T follicular helper cell (primary cell): ENCODE measurements around the gene ARHGAP6.
"Not testable (repeated sequence)": the region's sequence is repeated elsewhere in the genome, so short reads cannot be mapped to it uniquely, and the experiment has no call there.

Experiments
- DNase-seq: peaks from one replicate; pipeline ENCODE4 v3.0.0-alpha.2; 2020; ENCODE audit warnings: low read depth

The ARHGAP6 gene

DNA sequence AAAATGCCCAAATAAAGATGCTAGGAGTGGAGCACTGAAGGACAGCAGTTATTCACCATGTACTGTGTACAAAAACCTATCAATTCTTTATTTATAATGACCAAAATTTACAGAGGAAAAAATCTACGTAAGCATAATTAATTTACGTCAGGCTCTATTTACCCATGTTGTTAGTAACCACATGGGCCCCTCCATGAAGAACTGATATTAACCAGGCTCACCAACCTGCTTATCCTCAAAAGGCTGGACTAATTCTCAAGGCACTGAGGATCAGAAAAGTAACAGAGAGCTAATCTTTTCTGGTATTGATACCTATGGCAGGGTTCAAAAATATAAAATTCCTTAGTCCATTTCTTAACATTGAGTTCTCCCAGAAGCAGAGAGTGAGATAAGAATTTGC, 140.0 kb downstream of the ARHGAP6 start:
- DNase-seq, result no peak

DNA sequence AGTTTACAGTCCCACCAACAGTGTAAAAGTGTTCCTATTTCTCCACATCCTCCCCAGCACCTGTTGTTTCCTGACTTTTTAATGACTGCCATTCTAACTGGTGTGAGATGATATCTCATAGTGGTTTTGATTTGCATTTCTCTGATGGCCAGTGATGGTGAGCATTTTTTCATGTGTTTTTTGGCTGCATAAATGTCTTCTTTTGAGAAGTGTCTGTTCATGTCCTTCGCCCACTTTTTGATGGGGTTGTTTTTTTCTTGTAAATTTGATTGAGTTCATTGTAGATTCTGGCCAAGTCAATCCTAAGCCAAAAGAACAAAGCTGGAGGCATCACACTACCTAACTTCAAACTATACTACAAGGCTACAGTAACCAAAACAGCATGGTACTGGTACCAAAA, 146.5 kb downstream of the ARHGAP6 start:
- not testable (repeated sequence) for DNase-seq

DNA sequence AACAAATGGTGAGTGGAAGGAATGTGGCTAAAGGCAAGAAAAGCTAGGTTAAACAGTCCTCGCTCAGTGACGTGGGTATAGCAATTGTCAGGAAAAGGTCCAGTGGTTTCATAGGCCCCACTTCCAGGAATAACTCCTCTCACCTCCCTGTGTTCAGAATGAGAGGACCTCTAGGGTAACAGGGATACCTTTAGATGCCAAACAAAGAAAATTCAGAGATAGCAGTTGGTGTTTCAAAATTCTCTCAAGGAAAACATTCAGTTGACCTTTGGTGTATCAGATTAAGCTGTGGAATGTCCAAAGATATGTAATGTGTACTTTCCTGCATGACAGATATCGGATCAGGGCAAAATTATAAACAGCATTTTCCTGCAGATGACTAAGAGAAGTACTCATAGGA, 155.9 kb downstream of the ARHGAP6 start:
- no peak for DNase-seq

DNA sequence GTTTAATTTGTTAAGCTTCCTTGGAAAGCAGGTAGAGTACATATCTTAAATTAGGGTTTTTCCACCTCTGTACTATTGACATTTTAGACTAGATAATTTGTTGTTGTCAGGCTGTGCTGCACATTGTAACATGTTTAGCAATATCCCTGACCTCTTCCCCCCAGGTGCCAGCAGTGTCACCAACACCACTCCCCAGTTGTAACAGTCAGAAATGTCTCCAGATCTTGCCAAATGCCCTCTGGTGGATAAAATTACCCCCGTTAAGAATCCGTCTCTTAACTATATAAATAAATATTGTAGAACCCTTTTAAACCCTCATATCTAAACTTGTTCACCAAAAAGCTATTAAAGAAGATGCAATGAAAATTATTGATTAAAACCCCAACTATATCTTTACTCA, 161.5 kb downstream of the ARHGAP6 start:
- no peak for DNase-seq

DNA sequence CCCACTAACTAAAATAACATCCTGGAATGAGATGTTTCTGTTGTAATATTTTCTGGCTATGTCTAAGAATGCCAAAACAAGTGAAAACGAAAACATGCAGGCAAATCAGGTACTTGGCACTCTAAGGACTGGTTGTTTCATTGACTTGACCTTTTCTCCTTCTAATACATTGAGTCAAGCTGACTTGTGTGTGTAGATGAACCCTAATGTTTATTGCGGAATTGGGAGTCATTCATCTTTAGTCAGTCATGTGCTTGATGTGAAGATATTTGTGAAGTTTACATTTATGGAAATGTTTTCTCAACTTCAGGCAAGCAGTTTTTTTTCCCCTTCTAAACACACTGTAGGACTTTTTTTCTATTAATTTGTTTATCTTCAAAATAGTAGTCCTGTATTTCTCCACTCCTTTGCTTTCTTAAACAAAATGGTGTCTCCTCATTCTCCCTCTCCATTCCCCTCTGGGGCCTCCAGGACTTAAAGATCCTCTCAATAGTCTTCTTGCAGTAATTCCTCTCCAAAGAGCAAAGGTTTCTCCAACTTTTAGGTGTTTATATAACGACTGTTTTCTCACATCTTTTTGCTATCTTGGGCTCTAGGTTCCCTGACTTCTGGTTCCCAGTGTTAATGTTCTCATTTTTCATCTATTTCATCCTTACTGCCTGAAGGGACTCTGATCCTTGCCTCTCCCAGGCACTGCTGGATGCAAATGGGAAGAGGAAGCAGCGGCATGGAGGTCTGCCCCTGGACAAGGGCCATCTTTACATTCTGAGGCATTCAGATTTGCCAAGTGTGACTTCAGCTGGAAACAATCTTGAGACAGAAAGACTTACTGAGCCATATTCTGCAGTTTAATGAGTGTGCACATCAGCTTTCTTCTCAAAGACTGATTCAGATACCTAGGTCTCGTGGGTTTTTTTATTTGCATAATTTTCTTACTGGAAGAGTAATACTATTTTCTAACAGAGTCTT, 166.4 kb downstream of the ARHGAP6 start:
- DNase-seq, result no peak

DNA sequence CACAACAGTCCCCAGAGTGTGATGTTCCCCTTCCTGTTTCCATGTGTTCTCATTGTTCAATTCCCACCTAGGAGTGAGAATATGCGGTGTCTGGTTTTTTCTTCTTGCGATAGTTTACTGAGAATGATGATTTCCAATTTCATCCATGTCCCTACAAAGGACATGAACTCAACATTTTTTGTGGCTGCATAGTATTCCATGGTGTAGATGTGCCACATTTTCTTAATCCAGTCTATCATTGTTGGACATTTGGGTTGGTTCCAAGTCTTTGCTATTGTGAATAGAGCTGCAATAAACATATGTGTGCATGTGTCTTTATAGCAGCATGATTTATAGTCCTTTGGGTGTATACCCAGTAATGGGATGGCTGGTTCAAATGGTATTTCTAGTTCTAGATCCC, 174.3 kb downstream of the ARHGAP6 start:
- not testable (repeated sequence) for DNase-seq

DNA sequence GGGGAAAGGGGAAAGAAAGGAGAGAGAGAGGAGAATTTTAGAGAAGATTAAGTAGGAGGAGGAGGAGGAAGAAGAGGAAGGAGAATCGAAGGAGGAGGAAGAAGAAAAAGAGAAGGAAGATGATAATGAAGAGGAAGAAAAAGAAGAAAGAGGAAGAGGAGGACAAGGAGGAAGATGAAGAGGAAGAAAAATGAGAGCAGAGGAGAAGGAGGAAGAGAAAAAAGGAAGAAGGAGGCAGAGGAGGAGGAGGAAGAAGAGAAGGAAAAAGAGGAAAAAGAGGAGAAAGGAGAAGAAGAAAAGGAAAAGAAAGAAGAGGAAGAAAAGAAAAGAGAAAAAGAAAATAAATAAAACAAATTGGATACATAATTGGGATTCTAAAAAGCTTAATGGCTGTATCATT, 181.4 kb downstream of the ARHGAP6 start:
- no peak for DNase-seq

DNA sequence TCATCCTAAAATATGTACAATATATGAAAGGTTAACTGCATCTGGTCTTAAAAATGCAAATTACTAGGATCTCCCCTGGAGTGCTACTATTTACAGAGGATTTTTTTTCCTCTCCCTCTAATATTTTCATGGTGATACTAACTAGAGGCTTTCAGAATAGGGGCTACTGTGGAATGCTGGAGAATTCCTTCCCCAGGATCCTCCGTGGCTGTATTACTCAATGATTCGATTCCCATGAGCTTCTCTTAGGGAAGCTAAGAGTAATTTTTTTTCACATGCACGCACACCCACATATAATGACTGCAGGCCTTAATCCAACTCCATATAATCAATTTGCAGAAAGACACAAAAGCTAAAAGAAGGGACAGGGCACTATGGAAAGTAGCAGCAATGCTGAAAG, 184.7 kb downstream of the ARHGAP6 start:
- no peak for DNase-seq

DNA sequence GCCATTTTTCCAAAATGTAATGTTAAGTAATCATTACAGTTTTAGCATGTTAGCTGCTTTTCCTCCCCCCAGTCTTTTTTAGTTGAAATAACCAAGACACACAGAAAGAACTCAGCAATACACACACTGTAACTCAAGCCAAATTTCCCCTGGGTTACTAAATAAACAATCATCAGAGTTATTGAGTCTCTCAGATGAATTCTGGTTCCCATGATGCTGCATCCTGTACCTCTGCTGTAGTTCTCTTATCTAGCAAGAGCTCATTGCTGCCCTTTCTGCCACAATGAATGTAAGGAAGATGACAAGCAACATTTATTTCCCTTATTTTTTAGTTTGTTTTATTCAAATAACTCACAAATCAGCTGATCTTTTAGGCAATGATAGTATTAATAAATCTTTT, 185.1 kb downstream of the ARHGAP6 start:
- DNase-seq, result no peak

DNA sequence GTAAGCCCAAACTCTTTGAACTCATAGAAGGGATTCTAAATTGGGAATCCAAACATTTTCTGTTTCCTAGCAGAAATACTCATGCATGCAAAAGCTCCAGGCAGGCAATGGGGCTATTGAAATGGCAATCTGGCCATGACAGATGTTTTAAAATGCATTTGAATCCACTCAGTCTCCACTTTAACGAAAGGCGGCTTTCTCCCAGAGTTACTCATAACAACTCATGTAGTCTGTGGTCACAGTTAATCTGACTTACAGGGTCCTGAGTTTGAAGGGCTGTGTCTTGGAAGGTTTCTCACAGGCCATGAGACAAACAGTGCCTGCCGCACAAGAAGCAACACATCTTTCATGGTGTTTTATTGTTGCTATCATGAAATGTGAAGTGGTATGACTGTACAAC, 186.8 kb downstream of the ARHGAP6 start:
- DNase-seq, result no peak

DNA sequence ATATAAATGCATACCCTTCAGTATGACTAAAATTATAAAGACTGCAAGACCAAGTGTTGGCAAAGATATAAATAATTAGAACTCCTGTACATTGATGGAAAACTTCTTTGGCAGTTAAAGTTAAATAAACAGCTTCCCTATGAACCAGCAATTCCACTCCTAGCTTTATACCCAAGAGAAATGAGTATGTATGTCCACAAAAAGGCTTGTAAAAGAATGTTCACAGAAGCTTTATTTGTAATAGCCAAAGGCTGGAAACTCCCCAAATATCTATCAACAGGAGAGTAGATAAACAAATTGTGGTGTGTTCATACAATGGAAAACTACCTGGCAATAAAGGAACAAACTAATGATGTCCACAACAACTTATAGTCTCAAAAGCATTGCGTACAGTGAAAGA, 187.7 kb downstream of the ARHGAP6 start:
- no peak for DNase-seq

DNA sequence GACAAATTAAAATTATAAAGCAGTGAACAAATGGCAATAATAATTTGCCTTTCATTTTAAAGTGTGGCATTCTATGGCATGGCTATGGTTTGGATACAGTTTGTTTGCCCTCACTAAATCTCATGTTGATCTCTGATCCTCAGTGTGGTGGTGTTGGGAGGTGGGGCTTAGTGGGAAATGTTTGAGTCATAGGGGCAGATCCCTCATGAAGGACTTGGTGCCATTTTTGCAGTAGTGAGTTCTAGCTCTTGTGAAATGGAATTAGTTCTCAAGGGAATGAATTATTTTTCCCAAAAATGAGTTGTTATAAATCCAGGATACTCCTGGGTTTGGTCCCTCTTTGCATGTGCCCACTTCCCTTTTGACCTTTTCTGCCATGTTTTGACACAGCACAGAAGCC, 191.1 kb downstream of the ARHGAP6 start:
- no peak for DNase-seq

DNA sequence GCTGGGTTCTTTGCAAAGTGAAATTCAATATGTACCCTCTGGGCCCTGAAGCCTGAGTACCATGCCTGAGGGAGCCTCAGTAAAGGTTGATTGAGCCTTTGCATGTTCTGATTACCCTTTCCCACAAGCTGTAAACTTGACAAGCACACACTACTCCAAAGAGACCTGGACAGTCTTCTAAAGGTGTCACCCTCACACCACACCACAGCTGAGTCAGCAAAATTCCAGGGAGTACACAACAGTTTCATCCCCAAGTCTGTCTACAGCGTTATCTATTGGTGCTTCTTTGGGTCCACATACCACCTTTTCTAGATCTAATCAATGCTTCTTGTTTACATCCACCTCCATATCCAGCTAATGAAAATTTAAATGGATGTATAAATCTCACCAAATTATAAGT, 191.7 kb downstream of the ARHGAP6 start:
- DNase-seq, result no peak

DNA sequence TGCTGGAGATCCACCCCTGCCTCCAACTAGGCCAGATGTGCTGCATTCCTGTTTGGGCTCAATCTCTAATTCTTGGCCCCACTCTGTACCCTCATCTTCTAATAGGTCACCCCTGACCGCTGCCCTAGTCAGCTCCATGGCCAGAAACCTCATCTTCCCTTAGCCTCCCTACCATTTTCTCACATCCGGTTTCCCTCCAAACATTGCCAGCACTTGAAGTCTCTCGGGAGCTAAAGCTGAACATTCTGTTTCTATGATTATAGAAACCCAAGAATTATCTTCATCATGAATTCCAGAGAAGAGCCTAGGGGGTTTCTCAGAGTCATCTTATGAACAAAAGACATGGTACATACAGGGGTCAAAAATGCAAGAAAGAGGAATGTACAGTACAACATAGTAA, 192.8 kb downstream of the ARHGAP6 start:
- DNase-seq, result no peak

DNA sequence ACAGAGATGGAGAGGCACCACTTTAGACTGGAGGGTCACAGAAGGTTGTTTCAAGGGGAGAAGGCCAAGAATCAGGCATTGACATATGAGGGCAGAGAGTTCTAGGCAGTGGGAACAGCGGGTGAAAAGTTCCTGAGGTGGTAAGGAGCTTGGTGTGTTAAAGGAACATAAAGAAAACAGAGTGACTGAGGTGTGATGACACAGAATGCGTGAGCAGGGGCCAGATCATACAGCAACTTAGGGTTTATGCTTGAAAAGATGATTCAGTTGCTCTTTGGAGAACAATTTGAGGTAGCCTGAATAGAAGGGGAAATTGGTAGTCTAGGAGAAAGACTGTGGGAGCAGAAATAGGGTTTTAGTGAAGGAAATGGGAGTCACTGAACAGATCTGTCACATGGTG, 193.3 kb downstream of the ARHGAP6 start:
- DNase-seq, result no peak

DNA sequence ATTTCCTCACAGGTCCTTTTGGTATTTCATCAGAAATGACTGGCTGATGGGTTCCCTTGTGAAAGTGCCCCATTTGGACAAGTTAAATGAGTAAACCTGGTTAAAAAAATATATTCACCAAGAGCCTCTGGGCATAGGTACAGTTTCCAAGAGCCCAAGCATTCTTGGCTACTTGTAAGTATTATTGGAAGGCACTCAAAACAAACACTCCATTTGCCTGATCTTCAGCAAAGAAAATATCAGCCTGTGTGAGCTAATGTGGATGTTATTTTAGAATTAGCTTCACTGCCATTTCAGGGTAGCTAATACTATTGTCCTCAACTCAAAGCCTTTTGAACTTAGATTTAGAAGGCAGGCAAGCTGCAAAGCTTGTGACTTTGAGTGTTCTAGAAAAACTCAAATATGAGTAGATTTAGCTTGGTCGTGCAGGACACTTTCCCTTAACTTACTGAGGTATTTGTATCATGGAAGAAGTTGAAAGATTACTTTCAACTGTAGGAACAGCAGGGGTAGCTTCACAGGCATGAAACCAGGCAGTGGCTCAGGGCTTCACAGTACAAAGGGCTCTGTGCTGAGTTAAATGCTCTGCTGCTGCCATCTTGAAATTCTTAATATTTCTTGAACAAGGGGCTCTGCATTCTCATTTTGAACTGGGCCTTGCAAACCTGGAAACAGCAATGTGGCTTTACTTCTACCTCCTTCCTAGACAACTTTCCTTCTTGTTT, 195.3 kb downstream of the ARHGAP6 start:
- DNase-seq, result no peak

DNA sequence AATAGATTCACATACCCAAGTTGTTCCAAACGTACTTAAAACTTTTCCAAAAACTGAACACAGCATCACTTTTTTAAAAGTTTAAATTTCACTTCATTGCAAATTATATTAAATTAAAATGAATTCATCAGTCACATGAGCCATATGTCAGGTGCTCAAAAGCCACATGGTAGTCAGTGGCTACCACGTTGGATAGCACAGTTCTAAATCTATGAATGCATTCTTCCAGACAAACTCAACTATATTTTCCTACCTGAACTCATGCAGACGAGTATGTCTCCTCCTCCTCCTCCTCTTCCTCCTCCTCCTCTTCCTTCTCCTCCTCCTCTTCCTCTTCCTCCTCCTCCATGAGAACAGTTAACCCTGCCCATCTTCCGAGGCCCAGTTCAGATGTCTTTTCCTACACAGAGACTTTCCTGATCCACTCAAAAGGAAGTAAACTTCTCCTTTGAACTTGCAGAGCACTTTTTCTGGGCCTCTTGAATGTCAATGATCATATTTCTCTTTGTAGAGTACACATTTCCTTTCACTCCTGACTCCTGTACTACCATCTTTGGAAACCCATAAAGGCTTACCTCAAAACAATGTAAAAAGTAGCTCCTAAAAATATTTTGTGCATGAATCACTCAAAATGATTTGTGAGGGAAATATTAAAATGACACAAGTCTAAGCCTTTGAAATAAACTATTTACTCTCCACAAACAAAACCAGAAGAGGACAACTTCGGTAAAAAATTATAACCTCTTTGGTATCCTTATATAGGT, 199.9 kb downstream of the ARHGAP6 start:
- DNase-seq, result no peak

DNA sequence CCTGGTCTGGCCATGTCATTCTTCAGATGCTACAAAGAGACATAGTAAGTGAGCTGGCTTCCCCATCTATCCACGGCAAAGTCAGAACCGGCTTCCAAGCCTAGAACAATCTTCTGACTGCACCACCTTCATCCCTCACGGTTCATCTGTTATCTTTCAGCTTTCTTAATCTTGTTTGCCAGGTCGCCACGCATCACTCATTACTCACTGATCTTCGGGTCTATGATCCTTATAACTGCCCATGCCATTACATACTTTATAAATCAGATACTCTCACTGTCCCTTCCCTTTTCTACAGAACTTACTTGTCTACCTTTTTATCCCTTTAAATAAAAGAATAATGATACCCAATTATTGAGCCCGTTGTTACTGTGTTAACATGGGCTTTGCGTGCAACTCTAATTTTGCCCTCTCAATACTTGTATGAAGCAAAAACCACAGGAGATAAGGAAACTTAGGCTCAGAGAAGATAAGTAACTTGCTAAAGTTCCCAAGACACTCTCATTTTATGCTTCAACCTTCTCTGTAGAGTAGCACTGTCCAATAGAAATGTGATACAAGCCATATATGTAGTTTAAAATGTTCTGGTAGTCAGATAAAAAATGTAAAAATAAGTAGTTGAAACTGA, 200.8 kb downstream of the ARHGAP6 start:
- no peak for DNase-seq

DNA sequence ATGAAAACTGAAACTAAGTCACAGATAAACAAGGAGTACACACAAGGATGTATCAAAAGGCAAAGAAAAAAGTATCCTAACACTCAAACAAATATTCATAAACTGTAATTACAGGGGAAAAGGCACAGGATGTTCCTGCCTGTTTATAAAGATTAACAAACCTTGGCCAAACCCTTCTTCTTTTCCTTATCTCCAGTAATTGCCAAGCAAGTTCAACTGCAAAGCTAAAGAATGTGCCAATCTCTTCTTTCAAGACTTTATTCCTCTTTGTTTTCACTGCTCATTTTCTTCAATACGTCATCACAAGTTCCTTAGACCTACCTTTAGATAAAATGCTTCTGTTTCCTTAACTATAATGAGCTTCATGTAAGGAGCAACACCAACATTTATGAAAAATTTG, 201.3 kb downstream of the ARHGAP6 start:
- DNase-seq, result no peak

DNA sequence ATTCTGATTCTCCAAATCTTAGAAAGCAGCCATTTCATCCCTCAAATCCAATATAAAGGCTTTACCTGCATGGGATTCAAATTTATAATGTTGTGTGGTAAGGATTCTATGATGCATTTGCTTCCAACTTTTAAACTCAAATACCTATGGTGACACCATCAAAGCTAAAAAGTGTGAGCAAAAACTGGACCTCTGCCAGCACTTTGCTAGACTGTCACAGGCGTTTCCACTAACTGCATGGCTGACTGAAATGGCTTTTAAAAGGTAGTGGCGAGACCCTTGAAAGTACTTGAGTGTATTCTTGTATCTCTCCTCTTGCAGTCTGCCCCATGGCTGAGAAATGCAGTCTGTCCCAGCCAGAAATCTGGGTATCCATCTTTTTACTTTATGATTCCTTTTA, 203.1 kb downstream of the ARHGAP6 start:
- no peak for DNase-seq

DNA sequence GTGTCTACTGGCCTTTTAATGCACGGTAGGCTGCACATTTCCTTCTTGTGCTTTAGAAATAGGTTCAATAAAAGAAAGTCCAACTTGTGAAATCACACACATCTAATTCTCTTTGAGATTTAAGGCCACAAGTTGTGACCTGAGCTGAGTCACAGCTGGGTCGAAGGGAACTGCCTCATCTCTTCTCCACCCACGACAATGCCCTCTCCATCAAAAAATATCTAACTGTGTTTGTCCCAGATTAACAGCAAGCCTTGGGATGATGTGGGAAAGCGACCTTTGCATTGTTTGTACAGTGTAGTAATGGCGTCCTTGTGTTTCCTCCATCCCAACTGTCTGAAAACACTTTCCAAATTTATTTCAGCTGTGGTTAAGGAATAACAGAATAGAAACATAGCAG, 203.6 kb downstream of the ARHGAP6 start:
- no peak for DNase-seq
